ENCODE data around the gene NR4A1. TPM values are rescaled to one million over a fixed set of nuclear protein-coding genes. Genes with fewer than 3 reads are reported as not detected.

Gene NR4A1
- total and polyA plus RNA-seq, 2 of the 13 experiments (the other 11 are each of a cell fraction or from before 2014, with no cell fraction given): 5.7 to 15.2 TPM

GRCh38 chr12:52020539-52021336, 30.5 kb upstream of the NR4A1 start (continued):
- TF ChIP-seq, protein P1, sequence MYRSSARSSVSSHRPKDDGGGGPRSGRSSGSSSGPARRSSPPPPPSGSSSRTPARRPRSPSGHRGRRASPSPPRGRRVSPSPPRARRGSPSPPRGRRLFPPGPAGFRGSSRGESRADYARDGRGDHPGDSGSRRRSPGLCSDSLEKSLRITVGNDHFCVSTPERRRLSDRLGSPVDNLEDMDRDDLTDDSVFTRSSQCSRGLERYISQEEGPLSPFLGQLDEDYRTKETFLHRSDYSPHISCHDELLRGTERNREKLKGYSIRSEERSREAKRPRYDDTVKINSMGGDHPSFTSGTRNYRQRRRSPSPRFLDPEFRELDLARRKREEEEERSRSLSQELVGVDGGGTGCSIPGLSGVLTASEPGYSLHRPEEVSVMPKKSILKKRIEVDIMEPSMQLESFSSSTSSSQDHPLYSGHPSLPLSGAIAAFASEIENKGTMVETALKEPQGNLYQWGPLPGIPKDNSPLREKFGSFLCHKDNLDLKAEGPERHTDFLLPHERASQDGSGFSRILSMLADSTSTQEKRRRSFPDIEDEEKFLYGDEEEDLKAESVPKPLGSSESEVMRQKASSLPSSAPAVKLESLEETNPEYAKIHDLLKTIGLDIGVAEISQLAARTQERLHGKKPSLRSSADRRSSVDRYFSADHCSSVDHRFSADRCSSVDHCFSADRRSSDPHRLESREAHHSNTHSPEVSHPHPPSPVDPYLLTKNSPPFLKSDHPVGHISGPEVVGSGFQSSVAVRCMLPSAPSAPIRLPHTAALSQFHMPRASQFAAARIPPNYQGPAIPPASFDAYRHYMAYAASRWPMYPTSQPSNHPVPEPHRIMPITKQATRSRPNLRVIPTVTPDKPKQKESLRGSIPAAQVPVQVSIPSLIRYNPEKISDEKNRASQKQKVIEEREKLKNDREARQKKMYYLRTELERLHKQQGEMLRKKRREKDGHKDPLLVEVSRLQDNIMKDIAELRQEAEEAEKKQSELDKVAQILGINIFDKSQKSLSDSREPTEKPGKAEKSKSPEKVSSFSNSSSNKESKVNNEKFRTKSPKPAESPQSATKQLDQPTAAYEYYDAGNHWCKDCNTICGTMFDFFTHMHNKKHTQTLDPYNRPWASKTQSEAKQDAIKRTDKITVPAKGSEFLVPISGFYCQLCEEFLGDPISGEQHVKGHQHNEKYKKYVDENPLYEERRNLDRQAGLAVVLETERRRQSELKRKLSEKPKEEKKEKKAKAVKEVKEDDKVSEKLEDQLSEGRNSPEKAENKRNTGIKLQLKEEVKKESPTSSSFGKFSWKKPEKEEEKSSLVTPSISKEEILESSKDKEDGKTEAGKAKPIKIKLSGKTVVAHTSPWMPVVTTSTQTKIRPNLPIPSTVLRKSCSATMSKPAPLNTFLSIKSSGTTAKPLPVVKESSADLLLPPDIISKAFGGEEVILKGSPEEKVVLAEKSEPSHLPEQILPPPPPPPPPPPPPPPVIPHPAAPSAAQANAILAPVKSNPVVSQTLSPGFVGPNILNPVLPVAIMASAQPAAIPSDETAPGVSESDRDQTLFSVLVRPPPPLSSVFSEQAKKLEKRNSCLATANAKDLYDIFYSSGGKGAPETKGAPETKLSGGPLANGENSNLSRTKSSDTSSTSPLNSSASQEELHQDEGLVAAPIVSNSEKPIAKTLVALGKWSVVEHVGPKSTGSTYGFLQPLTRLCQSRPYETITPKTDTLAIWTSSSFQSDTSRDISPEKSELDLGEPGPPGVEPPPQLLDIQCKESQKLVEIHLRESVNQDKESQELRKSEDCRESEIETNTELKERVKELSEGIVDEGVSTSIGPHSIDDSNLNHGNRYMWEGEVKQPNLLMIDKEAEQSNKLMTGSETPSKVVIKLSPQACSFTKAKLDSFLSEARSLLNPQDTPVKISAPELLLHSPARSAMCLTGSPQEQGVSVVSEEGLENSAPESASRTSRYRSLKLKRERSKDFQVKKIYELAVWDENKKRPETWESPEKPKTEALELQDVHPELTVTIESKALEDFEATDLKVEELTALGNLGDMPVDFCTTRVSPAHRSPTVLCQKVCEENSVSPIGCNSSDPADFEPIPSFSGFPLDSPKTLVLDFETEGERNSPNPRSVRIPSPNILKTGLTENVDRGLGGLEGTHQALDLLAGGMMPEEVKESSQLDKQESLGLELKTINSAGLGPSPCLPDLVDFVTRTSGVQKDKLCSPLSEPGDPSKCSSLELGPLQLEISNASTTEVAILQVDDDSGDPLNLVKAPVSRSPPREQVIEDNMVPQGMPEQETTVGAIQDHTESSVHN (CRISPR knock-in tag; IDR thresholded peaks at IDR 0.05): no peak
- TF ChIP-seq, protein P2, sequence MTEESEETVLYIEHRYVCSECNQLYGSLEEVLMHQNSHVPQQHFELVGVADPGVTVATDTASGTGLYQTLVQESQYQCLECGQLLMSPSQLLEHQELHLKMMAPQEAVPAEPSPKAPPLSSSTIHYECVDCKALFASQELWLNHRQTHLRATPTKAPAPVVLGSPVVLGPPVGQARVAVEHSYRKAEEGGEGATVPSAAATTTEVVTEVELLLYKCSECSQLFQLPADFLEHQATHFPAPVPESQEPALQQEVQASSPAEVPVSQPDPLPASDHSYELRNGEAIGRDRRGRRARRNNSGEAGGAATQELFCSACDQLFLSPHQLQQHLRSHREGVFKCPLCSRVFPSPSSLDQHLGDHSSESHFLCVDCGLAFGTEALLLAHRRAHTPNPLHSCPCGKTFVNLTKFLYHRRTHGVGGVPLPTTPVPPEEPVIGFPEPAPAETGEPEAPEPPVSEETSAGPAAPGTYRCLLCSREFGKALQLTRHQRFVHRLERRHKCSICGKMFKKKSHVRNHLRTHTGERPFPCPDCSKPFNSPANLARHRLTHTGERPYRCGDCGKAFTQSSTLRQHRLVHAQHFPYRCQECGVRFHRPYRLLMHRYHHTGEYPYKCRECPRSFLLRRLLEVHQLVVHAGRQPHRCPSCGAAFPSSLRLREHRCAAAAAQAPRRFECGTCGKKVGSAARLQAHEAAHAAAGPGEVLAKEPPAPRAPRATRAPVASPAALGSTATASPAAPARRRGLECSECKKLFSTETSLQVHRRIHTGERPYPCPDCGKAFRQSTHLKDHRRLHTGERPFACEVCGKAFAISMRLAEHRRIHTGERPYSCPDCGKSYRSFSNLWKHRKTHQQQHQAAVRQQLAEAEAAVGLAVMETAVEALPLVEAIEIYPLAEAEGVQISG (CRISPR knock-in tag; IDR thresholded peaks at IDR 0.05): peak; percentile 66
- 0 out of 2 replicates have a peak, but pooled peaks have one; percentile 20 for TF ChIP-seq GATAD2A (CRISPR knock-in tag; IDR thresholded peaks at IDR 0.05)
- TF ChIP-seq ZNF724P (CRISPR knock-in tag; IDR thresholded peaks at IDR 0.05; ENCODE audit: borderline replicate concordance): peak; percentile 38; the same call in 1 of the 2 replicates
- TF ChIP-seq, protein P3, sequence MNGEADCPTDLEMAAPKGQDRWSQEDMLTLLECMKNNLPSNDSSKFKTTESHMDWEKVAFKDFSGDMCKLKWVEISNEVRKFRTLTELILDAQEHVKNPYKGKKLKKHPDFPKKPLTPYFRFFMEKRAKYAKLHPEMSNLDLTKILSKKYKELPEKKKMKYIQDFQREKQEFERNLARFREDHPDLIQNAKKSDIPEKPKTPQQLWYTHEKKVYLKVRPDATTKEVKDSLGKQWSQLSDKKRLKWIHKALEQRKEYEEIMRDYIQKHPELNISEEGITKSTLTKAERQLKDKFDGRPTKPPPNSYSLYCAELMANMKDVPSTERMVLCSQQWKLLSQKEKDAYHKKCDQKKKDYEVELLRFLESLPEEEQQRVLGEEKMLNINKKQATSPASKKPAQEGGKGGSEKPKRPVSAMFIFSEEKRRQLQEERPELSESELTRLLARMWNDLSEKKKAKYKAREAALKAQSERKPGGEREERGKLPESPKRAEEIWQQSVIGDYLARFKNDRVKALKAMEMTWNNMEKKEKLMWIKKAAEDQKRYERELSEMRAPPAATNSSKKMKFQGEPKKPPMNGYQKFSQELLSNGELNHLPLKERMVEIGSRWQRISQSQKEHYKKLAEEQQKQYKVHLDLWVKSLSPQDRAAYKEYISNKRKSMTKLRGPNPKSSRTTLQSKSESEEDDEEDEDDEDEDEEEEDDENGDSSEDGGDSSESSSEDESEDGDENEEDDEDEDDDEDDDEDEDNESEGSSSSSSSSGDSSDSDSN (CRISPR knock-in tag; IDR thresholded peaks at IDR 0.05): peak; percentile 37; the same call in 1 of the 2 replicates
- peak; percentile 82 for TF ChIP-seq SMC3 (IDR thresholded peaks at IDR 0.05; ENCODE audit: low read length)
- no peak for TF ChIP-seq ZNF597 (CRISPR knock-in tag; IDR thresholded peaks at IDR 0.05)
- no peak for TF ChIP-seq FOXM1 (CRISPR knock-in tag; IDR thresholded peaks at IDR 0.05)
- TF ChIP-seq ZNF768 (CRISPR knock-in tag; IDR thresholded peaks at IDR 0.05): peak; percentile 19; the same call in 1 of the 2 replicates
- TF ChIP-seq FOXO1 (CRISPR knock-in tag; IDR thresholded peaks at IDR 0.05): no peak
- peak; percentile 30; the same call in 1 of the 2 replicates for TF ChIP-seq PATZ1 (CRISPR knock-in tag; IDR thresholded peaks at IDR 0.05)

Measured in HepG2 (cell line).